HCT116 (cell line): ENCODE measurements around the gene GNG7. TPM values are rescaled to one million over a fixed set of nuclear protein-coding genes. Genes with fewer than 3 reads are reported as not detected.

Source experiments
- ATAC-seq: fragments of 200-7000 bp; cut with Tn5 transposase; 2 replicates; pipeline ENCODE4 v1.9.1; 2020; ENCODE audit warnings: mild to moderate bottlenecking, moderate library complexity
- BruUV-seq: library from RNA; stranded (reverse); fragments of 400-500 nt; replicated peaks from 2 replicates; lab custom pipeline; 2021; lab: Mats Ljungman, UMichigan
- CTCF ChIA-PET: fragments of 300-600 bp; sonication (Branson Sonifier 250); formaldehyde crosslinking; loops from one replicate; lab custom pipeline; 2021; ENCODE audit warnings: antibody characterized with exemption; lab: Charles Lee
- POLR2A ChIA-PET: fragments of 300-600, 350-600 bp; sonication (Branson Sonifier 250); formaldehyde crosslinking; loops from one replicate; lab custom pipeline; 2021; ENCODE audit warnings: antibody characterized with exemption; lab: Charles Lee
- RAD21 ChIA-PET, 2 experiments: fragments of 300-600 bp; sonication (Branson Sonifier 250); formaldehyde crosslinking; loops; one replicate each; lab custom pipeline; 2023; ENCODE audit warnings: low total read pairs in 2 of 2; ENCODE audit not compliant: uncharacterized antibody in 2 of 2, unreplicated experiment in 2 of 2, low non-redundant PET in 1 of 2; lab: Charles Lee
- DNase-seq: peaks from one replicate; pipeline ENCODE4 v3.0.0-alpha.2; 2010; ENCODE audit warnings: low read depth, low spot score
- H2AFZ ChIP-seq: fragments of 200-600 bp; shearing (Covaris generic), sonication (generic); 2 replicates; pipeline ENCODE4 v1.6.1; 2017; ENCODE audit warnings: low read depth, mixed run types, mixed read lengths, antibody characterized with exemption, low read length; ENCODE audit not compliant: poor library complexity, severe bottlenecking
- H3K27ac ChIP-seq: 2 replicates; pipeline ENCODE4 v1.5.1; 2012; ENCODE audit warnings: low read depth, low read length
- H3K27me3 ChIP-seq: fragments of 200-600 bp; sonication (generic); 2 replicates; pipeline ENCODE4 v1.6.1; 2016; ENCODE audit warnings: mixed run types, low read length, mixed read lengths; ENCODE audit not compliant: insufficient read depth
- H3K36me3 ChIP-seq, 2 experiments: fragments of 200-500 bp in 1 of 2; fragments of 200-600 bp in 1 of 2; sonication (Bioruptor generic) in 1 of 2; sonication (generic) in 1 of 2; 2 replicates each; pipeline versions ENCODE4 v1.5.1 to v1.6.1; 2014 to 2016; ENCODE audit warnings: low read length in 2 of 2, inconsistent platforms in 1 of 2, mixed read lengths in 1 of 2, mixed run types in 1 of 2; ENCODE audit not compliant: insufficient read depth in 2 of 2, control insufficient read depth in 1 of 2
- H3K4me1 ChIP-seq, 2 experiments: fragments of 200-600 bp in 1 of 2; sonication (generic) in 1 of 2; 2 replicates each; pipeline versions ENCODE4 v1.5.1 to v1.6.1; 2012 to 2017; ENCODE audit warnings: low read length in 2 of 2, inconsistent platforms in 1 of 2, mild to moderate bottlenecking in 1 of 2, mixed read lengths in 1 of 2, mixed run types in 1 of 2, moderate library complexity in 1 of 2; ENCODE audit not compliant: insufficient read depth in 2 of 2, control insufficient read depth in 1 of 2
- H3K4me2 ChIP-seq: fragments of 200-600 bp; sonication (generic); 2 replicates; pipeline ENCODE4 v1.6.1; 2017; ENCODE audit warnings: mixed run types, low read length, mixed read lengths
- H3K4me3 ChIP-seq, 2 experiments: fragments of 200-600 bp in 1 of 2; sonication (generic) in 1 of 2; replicated peaks in 1 of 2; 2 replicates each; pipeline ENCODE4 v1.5.1; 2011 to 2016; ENCODE audit warnings: low read length in 2 of 2, control low read depth in 1 of 2, low read depth in 1 of 2, mild to moderate bottlenecking in 1 of 2, mixed read lengths in 1 of 2, mixed run types in 1 of 2
- H3K79me2 ChIP-seq: fragments of 200-600 bp; sonication (generic); 2 replicates; pipeline ENCODE4 v1.6.1; 2017; ENCODE audit warnings: mild to moderate bottlenecking, mixed run types, low read length, moderate library complexity, mixed read lengths; ENCODE audit not compliant: insufficient read depth
- H3K9ac ChIP-seq: fragments of 200-600 bp; sonication (generic); 2 replicates; pipeline ENCODE4 v1.6.1; 2016; ENCODE audit warnings: low read length, mixed read lengths
- H3K9me2 ChIP-seq: fragments of 200-600 bp; sonication (generic), shearing (Covaris generic); 2 replicates; pipeline ENCODE4 v1.6.1; 2017; ENCODE audit warnings: mixed run types, mild to moderate bottlenecking, moderate library complexity; ENCODE audit not compliant: insufficient read depth
- H3K9me3 ChIP-seq, 2 experiments: fragments of 200-500 bp in 1 of 2; fragments of 200-600 bp in 1 of 2; sonication (Bioruptor generic) in 1 of 2; sonication (generic) in 1 of 2; 2 replicates each; pipeline ENCODE4 v1.6.1; 2014 to 2017; ENCODE audit warnings: low read length in 2 of 2, mixed read lengths in 2 of 2, inconsistent platforms in 1 of 2, low read depth in 1 of 2, mild to moderate bottlenecking in 1 of 2, mixed run types in 1 of 2, moderate library complexity in 1 of 2; ENCODE audit not compliant: control insufficient read depth in 1 of 2, insufficient read depth in 1 of 2
- H4K20me1 ChIP-seq: fragments of 200-600 bp; sonication (generic), shearing (Covaris generic); 2 replicates; pipeline ENCODE4 v1.6.1; 2017; ENCODE audit warnings: mixed run types, mild to moderate bottlenecking, moderate library complexity; ENCODE audit not compliant: insufficient read depth
- CEBPB ChIP-seq: IDR thresholded peaks from 2 replicates; pipeline ENCODE4 v1.6.1; 2012; ENCODE audit warnings: low read depth
- ELF1 ChIP-seq: IDR thresholded peaks from 2 replicates; pipeline ENCODE4 v1.6.1; 2012; ENCODE audit warnings: low read depth, borderline replicate concordance
- POLR2AphosphoS5 ChIP-seq: IDR thresholded peaks from 2 replicates; pipeline ENCODE4 v1.6.1; 2011; ENCODE audit warnings: mild to moderate bottlenecking, low read depth, low read length, moderate library complexity
- RAD21 ChIP-seq: IDR thresholded peaks from 2 replicates; pipeline ENCODE4 v1.6.1; 2012; ENCODE audit warnings: low read depth, mild to moderate bottlenecking
- SP1 ChIP-seq: IDR thresholded peaks from 2 replicates; pipeline ENCODE4 v1.6.1; 2012; ENCODE audit warnings: low read depth
- ZNF274 ChIP-seq: fragments of 200-500 bp; sonication (Bioruptor generic); IDR thresholded peaks from 2 replicates; pipeline ENCODE4 v1.6.1; 2014; ENCODE audit warnings: mild to moderate bottlenecking, low read depth, low read length, inconsistent platforms
- intact Hi-C: fragments of 100-400 bp; cut with micrococcal nuclease; formaldehyde crosslinking; loops from 2 replicates; pipeline ENCODE4 v1.10.0; 2022
- total RNA-seq: library from RNA; stranded (reverse); gene quantifications from one replicate; pipeline ENCODE4 v1.2.1, GENCODE V29; 2021; ENCODE audit not compliant: unreplicated experiment
- TF ChIP-seq, protein P1 (sequence below): IDR thresholded peaks from 2 replicates; pipeline ENCODE4 v1.6.1; 2012

Gene GNG7
- total RNA-seq, 1 experiment from 2014 or later, result 11.3 TPM

DNA sequence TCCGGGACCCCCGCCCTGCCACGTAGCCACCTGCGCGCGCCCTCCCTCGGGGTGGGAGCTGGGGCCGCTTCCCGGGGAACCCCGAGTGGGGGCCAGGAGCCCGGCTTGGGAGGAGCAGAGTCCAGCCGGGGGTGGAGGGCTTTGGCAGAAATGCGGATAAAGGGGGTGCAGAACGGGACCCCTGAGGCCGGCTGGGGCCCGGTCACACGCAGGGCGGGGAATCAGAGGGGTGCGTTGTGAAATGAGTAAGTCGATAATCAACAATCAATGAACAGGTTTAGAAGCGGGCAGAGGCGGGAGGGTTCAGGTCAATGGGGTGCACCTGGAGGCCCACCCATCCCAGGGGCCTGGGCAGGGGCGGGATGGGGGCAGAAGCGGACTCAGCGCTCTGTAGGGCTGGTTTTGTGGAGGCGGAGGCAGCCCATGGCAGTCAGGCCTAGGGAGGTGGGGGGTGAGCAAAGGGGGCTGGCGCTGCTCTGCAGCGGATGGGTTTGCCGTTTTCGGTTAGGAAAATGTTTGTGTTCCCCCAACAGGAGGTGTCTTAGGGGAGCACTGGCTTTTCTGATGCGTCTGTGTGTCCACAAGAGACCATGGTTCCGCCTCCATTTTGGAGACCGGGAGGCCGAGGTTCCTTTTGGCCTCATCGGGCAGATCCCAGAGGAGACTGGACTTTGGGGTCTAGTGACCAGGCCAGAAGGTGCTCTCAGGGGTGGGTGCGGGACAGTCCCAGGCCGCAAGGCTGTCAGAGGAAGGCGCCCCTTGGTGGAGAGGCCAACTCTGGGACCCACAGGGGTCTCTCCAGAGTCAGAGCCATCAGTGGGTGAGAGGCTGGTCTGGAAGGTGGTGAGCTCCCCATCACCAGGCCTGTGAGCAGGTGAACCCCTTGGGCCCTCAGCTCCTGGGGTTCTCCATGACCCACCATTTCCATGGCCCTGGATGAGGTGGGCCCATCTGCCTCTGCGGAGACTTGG, 19.4 kb upstream of the GNG7 start:
- Histone ChIP-seq H2AFZ (no peak overlapping the region), H3K4me2 (peak overlapping the region; percentile 81), H3K27me3 (no peaks in the 10 kb centered on the region), H3K9me2 (no peaks in the 10 kb centered on the region), H3K36me3 (no peaks in the 10 kb centered on the region)
- intact Hi-C loops, result no loop called here
- DNase-seq (no peak), ATAC-seq (peak; percentile 1; the same call in 1 of the 2 replicates)
- POLR2A ChIA-PET, result interaction anchor here (0.9 kb wide), 1 partner anchor 337 kb away, joined by 4 read pairs; no protein-coding TSS in a partner anchor
- TF ChIP-seq RAD21, result no peak
- no peak for TF ChIP-seq POLR2AphosphoS5
- no peak for TF ChIP-seq ELF1
- no peak for TF ChIP-seq CEBPB
- TF ChIP-seq, protein P1, sequence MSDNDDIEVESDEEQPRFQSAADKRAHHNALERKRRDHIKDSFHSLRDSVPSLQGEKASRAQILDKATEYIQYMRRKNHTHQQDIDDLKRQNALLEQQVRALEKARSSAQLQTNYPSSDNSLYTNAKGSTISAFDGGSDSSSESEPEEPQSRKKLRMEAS, result no peak
- TF ChIP-seq SP1, result no peak
- TF ChIP-seq ZNF274, result no peak
- TF ChIP-seq, all 23 proteins: peak for 0
- no peaks in the 10 kb centered on the region for H3K9me3 ChIP-seq
- peak overlapping the region; percentile 45 to 54 for H3K4me3 ChIP-seq
- CTCF ChIA-PET, result no interaction called here
- RAD21 ChIA-PET, result no interaction called here
- H3K9ac ChIP-seq, result peak overlapping the region; percentile 59
- H3K79me2 ChIP-seq, result peaks cover 11% of the 10 kb centered on the region; the same call in 1 of the 2 replicates
- no TSS peak for BruUV-seq
- peaks cover 21 to 41% of the 10 kb centered on the region in 2 experiments for H3K4me1 ChIP-seq
- no peaks in the 10 kb centered on the region for H4K20me1 ChIP-seq
- peak overlapping the region; percentile 57; the same call in 1 of the 2 replicates for H3K27ac ChIP-seq
